GM20000 (cell line): ENCODE results near the gene TMPRSS13.

Experiments used
- DNase-seq: peaks from one replicate; pipeline ENCODE4 v3.0.0; 2012; ENCODE audit warnings: low spot score
- CTCF ChIP-seq: IDR thresholded peaks from 2 replicates; pipeline ENCODE4 v1.5.1; 2012; ENCODE audit warnings: mild to moderate bottlenecking, control low read depth; ENCODE audit errors: extremely low read depth, missing control alignments

Gene TMPRSS13

GRCh38 chr11:117903505-117904382 lies 25.5 kb downstream of the TMPRSS13 start:
- no peak for DNase-seq
- TF ChIP-seq CTCF = no peak

- TF ChIP-seq CTCF = no peak
- DNase-seq = no peak
These were observed 27.0 kb downstream of the TMPRSS13 start for GRCh38 chr11:117902001-117902845.

GRCh38 chr11:117901601-117902000 lies 27.6 kb downstream of the TMPRSS13 start:
- no peak for TF ChIP-seq CTCF
- no peak for DNase-seq

- TF ChIP-seq CTCF = no peak
These were observed 28.3 kb downstream of the TMPRSS13 start for GRCh38 chr11:117900720-117901440.

GRCh38 chr11:117900121-117900648 lies 29.0 kb downstream of the TMPRSS13 start:
- no peak for TF ChIP-seq CTCF
- DNase-seq = no peak

More at GRCh38 chr11:117900720-117901440, 28.3 kb downstream of the TMPRSS13 start:
- no peak for DNase-seq

- no peak for TF ChIP-seq CTCF
- no peak for DNase-seq
These were observed 31.1 kb downstream of the TMPRSS13 start for GRCh38 chr11:117898059-117898458.
